GM19438 (cell line): ENCODE results near the gene SCG5.

Experiments
- ATAC-seq: cut with Tn5 transposase; IDR thresholded peaks from one replicate; pipeline ENCODE4 v1.9.1; 2021; ENCODE audit warnings: low read depth; ENCODE audit not compliant: unreplicated experiment

SCG5 gene

DNA sequence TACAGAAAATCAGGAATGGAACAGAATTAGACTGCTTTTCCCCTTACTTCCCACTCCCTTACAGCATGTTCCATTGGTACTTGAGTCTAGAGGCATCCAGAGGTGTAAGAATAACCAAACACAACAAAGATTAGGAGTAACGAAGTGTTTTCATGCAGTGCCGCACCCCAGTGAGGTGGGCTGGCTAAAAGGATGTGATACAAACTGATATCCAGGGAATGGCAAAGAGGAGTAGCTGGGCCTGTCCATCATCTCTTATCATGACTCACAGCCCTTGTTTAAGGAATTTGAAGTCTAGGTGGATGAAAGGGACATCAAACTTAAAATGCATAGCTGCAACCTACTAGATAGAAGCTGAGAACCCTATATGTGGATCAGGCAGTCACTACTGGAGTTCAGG is 16.4 kb downstream of the SCG5 start:
- ATAC-seq, result no peak

DNA sequence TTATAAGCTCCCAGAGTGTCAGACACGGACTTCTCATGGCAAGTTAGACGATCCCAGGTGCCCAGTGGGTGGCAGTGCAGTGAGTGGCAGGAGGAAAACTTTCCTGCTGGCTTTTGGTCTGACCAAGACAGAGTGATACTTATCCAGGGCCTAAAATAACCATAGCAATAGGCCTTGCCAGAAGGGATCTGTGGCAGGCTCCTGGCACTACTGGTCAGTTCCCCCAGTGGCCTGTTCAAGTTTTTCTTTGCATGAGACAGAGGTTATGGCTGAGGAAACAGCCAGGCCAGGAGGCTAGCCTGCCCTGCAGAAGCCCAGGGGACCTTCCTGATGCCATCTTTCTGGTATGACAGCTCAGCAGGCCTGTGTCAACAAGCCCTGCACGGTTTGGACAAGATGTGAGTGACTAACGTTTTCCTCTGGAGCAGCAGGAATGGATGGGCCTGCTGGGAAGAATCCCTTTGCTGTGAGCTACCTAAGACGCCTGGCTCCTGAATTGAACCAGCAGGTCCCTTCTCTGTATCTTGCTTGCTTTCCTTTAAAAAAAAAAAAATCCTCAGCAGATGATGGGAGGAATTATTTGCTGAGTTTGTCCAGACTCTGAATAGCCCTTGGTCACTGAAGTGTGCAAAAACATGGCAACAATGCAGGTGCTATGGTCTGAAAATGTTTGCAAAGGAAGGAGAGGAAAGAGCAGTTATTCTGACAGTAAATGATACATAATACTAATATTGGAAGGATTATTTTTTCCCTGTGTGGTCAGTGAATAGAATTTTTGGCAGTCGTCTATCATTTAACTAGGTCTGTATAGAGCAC is 18.0 kb downstream of the SCG5 start:
- ATAC-seq, result no peak

- ATAC-seq, result no peak
Observed at GRCh38 chr15:32663671-32664070, 22.2 kb downstream of the SCG5 start.

DNA sequence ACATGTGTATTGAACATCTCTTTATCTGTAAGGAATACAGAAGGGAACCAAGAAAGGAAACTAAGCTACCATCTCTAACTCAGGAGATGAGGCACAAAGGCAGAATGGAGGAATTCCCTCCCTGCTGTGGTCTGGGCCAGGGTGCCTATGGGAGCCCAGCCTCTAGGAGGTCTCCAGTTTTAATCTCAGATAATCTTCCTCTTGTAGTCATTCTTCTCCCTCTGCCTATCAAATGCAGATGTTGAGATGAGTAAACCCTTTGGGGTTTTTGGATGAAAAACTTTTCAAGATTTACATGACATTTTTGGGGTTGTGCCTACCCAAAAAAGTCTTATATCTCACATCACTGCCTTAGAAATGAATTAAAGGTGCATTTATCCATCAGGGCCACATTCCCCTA is 23.3 kb downstream of the SCG5 start:
- no peak for ATAC-seq

DNA sequence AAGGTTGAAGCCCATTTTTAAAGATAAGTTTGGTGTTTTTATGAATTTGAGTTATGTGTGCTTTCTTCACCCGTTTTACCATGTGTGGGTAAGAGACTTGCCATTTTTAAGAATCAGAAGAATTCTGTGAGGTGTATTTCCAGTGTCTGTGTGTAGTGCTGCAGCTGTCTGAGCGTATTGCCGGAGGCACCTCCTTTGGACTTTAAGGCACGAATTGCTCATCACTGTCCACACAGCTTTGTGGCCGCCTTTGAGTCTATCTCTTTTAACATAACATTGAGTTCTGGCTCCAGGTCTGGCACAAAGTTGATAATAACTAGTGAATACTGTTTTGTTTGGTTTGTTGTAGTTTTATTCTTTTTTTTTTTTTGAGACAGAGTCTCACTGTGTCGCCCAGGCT is 25.8 kb downstream of the SCG5 start:
- no peak for ATAC-seq

DNA sequence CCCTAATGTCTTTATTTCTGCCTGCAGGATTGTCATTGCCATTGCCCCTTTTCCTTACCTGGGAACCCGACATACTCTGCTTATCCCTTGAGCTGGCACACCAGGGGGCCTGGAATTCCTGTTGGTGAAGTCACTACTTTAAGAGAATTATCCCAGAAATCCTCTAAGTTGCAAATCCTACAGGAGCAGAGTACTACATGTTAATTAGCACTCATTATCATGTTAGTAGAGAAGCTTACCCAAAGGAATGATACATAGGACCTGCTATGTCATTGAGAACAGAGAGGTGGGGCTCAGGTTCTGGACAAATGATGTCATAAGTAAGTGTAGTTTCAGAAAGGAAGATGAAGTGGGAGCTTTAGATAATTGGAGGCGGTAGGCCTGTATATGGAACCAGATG is 27.4 kb downstream of the SCG5 start:
- ATAC-seq, result no peak

GRCh38 chr15:32669896-32670611 is 28.5 kb downstream of the SCG5 start:
- no peak for ATAC-seq

GRCh38 chr15:32670623-32671022 is 29.1 kb downstream of the SCG5 start:
- no peak for ATAC-seq

- ATAC-seq, result no peak
Observed at GRCh38 chr15:32671339-32672325, 30.1 kb downstream of the SCG5 start.

DNA sequence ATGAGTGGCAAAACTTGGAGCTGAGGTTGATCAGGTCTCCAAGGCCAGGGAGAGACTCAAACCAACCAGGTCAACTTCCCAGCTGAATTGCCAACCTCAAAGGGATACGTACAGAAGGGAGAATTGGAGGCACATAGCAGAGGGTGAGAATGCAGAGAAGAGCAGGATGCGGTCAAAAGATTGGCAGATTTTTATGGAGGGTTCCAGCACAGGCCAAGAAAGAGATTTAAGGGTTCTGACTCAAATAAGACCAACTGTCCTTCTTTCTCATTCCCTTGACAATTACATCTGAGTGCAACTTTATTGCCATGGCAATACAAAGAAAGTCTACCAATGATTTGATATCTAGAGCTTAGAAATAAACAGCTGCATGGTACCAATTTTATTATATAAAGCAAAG is 33.2 kb downstream of the SCG5 start:
- no peak for ATAC-seq

DNA sequence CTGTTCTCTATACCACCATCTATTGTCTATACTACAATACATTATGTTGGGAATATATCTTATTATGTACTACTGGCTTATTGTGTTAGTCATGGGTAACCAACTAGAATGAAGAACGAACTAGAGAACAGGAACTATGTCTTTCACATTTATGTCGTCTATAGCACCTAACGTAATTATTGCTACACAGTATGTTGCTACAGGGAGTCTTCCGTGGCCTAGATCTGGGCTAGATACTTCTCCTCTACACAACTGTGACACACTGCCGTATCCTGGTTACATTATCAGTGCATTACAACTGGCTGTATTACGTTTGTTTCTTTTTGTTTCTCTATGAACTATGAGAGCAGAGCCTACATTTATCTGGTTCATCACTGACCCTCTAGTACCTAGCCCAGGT is 34.0 kb downstream of the SCG5 start:
- no peak for ATAC-seq

- ATAC-seq, result no peak
Observed at GRCh38 chr15:32676169-32676568, 34.7 kb downstream of the SCG5 start.

- no peak for ATAC-seq
Observed at GRCh38 chr15:32677238-32677750, 35.8 kb downstream of the SCG5 start.

DNA sequence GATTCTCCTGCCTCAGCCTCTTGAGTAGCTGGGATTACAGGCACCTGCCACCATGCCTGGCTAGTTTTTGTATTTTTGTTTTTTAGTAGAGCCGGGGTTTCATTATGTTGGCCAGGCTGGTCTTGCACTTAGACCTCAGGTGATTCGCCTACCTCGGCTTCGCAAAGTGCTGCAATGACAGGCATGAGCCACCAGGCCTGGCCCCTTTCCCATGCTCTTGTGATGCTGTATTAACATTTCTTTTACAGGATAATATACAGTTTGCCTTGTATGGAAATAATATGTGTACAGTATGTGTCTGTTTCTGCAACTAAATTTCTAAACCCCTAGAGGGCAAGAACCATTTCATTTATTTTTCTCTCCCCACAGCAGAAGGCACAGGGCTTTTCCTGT is 37.8 kb downstream of the SCG5 start:
- ATAC-seq, result no peak

DNA sequence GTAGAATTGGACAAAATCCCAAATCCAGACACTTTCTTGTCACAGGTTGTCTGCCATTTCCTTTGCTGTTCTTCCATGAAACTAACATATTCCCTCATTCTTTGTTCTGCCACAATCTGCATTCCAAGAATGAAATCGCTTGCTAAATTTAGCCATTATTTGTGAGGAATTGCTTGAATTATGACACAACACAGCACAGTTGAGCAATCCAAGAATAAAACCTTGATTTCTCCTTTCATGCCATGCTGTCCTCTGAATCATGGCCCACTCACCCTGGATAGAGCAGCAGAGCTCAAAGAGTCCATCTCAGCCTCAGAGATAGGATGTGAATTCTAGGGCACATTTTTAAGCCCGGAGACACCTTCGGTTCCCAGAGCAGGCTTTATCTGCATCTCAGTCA is 41.1 kb downstream of the SCG5 start:
- no peak for ATAC-seq

DNA sequence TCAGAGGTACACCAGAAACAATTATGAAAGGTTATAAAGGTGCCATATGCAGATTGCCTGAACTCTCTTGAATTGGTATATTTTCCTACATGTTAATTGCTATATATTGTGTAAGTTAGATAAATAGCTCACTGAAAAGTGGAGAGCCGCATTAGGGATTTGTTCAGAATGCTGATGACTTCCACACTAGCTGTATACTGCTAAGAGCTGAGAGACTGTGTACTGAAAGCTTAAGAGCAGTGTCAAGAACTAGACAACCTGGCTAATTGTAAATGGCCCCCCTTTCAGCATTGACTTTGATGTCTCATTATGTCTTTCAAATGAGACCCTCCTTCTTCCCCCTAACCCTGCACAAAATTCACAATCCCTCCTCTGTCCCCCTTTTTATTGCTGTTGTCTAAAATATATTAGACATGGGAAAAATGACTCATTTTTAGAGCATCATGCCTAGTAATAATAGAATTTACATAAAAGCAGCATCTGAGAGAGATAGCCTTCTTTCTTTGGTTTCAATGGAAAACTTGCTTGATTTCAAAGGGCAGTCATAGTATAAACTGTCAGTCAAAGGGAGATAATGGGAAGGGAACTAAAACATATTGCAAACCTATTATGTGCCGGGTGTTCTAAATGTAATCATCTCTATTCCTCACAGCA is 41.6 kb downstream of the SCG5 start:
- no peak for ATAC-seq

- ATAC-seq, result no peak
Observed at GRCh38 chr15:32683906-32684584, 42.5 kb downstream of the SCG5 start.

DNA sequence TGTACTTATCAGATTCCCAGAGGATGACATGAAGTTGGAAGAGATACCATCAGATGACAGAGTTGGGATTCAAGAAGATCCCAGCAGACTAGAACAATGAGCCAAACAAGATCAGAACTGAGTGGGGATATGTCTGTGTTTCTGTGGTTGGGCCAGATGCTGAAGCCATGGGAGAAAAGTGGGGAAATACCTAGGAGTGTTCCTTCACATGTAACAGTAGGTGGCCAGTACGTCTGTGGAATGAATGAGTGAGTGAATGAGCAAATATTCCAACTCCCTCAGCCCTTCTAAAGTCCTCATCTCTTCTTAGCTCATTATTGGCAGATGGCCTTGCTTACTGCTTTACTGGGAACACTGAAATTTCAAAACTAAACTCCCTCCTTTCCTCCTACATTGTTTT is 44.1 kb downstream of the SCG5 start:
- no peak for ATAC-seq

DNA sequence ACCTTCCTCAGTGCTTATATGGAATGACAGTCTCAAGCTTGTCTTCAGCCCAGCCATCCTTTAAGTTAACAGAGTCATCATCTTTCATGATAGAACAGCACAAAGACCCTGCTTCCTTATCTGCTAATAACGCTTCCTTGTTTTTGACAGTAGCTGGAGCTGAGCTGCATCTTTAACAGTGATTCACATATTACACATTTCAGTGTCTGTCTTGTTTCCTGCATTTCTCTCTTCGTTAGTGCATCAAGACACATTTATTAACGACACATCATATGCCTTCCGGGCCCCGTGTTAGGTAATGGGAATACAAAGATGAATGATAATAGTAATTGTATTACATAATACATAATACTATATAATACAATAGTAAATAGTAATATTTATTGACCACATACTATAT is 46.0 kb downstream of the SCG5 start:
- no peak for ATAC-seq

DNA sequence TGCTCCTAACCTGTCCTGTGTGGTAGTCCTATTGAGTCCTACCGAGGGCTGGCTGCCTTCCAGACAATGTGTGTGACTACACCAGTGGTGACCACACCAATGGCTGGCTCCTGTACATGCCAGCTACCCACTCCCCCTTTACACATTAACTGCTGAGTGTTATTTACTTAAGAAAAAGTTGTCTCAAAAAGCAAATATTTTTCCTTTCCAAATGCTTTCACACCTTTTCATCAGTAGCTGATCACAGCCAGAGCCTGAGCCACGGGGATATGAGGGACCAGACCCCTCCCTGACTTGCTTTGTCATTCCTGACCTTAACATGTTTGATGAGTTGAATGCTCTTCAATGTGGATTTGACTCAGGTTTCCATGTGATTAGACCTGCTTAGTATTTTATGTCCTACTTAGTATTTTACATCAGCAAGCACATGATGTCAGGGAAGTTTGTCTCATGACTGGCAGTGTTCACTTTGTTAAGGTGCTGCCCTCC is 46.7 kb downstream of the SCG5 start:
- no peak for ATAC-seq
